Cardiac fibroblast (primary cell): ENCODE measurements around the gene SEPTIN11.
"Not testable (repeated sequence)": the region's sequence is repeated elsewhere in the genome, so short reads cannot be mapped to it uniquely, and the experiment has no call there.

ENCODE experiments used
- DNase-seq, 2 donors: peaks; one replicate each; pipeline versions ENCODE4 v3.0.0 to v3.0.0-alpha.2; 2010; ENCODE audit warnings: low read depth in 2 of 2
- H3K4me3 ChIP-seq, 2 donors: replicated peaks in 1 of 2; 1 replicate in 1 of 2; 2 replicates in 1 of 2; pipeline ENCODE4 v1.5.1; 2011; ENCODE audit warnings: low read depth in 2 of 2, low read length in 2 of 2, mild to moderate bottlenecking in 2 of 2, moderate library complexity in 1 of 2
- TF ChIP-seq, protein P1 (sequence below): IDR thresholded peaks from one replicate; pipeline ENCODE4 v1.5.1; 2011; ENCODE audit warnings: low read depth, mild to moderate bottlenecking, low read length, inconsistent platforms

The SEPTIN11 gene

GRCh38 chr4:76957004-76957738, 7.6 kb downstream of the SEPTIN11 start:
- TF ChIP-seq, protein P1, sequence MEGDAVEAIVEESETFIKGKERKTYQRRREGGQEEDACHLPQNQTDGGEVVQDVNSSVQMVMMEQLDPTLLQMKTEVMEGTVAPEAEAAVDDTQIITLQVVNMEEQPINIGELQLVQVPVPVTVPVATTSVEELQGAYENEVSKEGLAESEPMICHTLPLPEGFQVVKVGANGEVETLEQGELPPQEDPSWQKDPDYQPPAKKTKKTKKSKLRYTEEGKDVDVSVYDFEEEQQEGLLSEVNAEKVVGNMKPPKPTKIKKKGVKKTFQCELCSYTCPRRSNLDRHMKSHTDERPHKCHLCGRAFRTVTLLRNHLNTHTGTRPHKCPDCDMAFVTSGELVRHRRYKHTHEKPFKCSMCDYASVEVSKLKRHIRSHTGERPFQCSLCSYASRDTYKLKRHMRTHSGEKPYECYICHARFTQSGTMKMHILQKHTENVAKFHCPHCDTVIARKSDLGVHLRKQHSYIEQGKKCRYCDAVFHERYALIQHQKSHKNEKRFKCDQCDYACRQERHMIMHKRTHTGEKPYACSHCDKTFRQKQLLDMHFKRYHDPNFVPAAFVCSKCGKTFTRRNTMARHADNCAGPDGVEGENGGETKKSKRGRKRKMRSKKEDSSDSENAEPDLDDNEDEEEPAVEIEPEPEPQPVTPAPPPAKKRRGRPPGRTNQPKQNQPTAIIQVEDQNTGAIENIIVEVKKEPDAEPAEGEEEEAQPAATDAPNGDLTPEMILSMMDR: no peak
- DNase-seq: peak in 1 of 2 donors; percentile 61
- no peak overlapping the region for H3K4me3 ChIP-seq

DNA sequence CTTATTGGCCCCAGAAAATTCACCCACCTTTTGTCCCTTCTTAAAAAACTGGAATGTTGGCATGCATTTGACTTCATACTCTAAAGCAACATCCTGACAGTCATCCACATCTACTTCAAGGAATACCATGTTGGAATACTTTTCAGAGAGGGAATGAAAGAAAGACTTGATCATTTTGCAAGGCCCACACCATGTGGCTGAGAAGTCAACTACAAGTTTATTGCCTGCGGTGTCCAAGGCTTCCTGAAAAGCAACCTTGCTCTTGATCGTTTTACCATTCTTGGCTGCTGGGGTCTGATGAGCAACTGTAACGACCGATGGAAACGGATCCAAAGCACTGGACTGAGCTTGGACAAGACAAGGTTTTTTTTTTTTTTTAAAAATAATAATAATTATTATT, 9.3 kb downstream of the SEPTIN11 start:
- TF ChIP-seq, protein P1: no peak
- H3K4me3 ChIP-seq: no peak overlapping the region
- DNase-seq: no peak

DNA sequence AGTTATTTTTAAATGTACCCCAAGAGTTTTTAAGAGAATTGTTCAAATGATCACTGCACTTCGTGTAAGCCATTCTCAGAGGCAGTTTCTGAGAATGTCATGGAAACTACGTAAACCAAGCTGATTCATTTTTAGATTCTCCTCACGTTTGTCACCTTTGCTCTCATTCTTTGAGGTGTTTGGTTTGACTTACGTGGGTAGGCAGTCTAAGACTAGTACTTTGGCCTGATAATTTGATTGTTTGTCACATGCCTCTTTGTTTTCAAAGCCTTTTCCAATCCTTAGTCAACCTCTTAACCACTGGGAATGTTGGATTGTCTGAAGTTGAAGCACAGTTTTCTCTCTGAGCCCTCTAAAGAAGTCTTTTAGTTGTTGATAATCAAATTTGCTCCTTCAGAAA, 10.5 kb downstream of the SEPTIN11 start:
- no peak overlapping the region for H3K4me3 ChIP-seq
- no peak for DNase-seq
- TF ChIP-seq, protein P1: no peak

DNA sequence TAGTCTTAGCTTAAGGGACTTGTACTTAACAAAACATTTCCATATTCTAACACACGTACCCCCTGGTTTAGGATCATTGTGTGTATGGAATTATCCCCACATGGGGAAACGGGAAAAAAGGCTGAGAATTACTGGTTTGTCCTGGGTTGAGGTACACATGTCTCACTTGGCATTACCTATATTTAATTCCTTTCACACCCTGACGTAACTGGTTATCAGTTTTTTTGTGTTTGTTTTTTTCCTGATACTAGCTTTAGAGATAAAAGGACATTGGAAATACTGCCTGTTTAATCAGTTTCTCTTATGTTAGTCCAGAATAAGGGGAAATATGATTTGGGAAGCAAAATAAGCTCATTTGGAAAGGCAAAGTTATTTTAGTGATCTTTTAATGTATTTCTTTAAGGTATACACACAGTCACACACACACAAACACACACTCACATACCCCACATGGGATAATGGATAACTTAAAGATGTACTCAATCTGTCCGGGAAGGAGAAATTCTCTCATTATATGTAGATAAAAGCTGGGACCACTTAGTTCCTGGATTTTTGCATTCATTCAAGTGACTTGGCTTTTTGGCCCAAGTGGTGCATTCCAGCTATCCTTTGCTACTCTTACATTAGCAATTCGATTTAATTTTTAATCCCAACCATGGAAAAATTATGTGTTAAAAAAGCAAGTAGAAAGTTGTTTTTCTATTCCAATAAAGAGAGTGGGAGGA, 13.0 kb downstream of the SEPTIN11 start:
- DNase-seq: no peak
- TF ChIP-seq, protein P1: no peak
- H3K4me3 ChIP-seq: no peak overlapping the region

DNA sequence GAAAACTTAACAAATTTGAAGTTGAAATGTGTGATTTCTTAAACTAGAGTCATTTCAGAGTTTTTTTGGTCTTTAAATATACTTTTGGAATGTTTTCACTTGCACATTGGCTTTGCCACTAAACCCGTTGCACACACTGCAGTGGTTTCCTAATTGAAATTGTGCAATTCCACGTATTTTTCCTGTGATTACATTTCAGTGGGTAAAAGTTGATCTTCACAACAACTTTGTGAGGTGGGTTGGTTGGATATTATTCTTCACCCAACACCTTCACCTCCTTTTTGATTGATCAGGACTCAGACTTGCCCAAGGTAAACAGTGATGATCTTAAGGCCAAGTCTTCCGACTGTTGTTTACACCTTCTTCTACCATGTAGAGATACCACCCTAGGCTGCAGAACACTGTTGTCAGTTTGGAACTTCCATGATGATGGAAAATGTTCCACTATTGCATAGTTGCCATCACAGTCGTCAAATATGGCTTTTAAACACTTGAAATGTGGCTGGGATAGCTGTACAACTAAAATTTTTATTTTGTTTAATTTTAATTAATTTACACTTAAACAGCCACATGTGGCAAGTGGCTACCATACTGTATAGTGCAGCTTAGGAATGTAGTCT, 13.7 kb downstream of the SEPTIN11 start:
- H3K4me3 ChIP-seq: no peak overlapping the region
- TF ChIP-seq, protein P1: no peak
- DNase-seq: no peak

GRCh38 chr4:76963927-76964326, 14.4 kb downstream of the SEPTIN11 start:
- not testable (repeated sequence) for DNase-seq, H3K4me3 ChIP-seq

DNA sequence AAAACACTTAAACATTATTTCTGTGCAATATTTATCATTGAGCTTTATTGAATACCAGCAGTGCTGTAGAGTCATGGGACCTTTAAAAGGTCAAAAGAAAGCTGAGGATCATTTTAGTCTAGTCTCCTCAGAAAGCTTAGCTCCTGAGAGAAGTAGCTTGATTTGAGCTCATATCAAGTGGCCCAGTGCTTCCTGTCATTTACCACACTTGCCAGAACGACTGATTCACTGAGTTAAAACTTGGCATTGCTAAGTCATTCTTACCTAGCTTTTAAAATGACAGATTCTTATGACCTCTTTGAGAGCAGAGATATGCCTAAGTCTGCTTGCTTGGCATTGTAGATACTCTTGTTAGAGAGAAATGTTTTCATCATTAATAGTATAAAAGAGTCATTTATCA, 15.2 kb downstream of the SEPTIN11 start:
- no peak overlapping the region for H3K4me3 ChIP-seq
- no peak for DNase-seq
- TF ChIP-seq, protein P1: no peak
